PC-3 (cell line): ENCODE results near the gene HS3ST2.

Source experiments
- CTCF ChIP-seq: fragments of 300-600 bp; sonication (generic); conservative IDR thresholded peaks from 2 replicates; pipeline ENCODE4 v1.5.1; 2017; ENCODE audit warnings: antibody characterized with exemption, low read depth, mild to moderate bottlenecking, low read length
- EZH2 ChIP-seq: fragments of 300-600 bp; sonication (generic); IDR thresholded peaks from one replicate; pipeline ENCODE4 v1.6.1; 2017; ENCODE audit warnings: antibody characterized with exemption, mild to moderate bottlenecking, low read length; ENCODE audit not compliant: unreplicated experiment
- EZH2phosphoT487 ChIP-seq: fragments of 300-600 bp; sonication (generic); IDR thresholded peaks from 2 replicates; pipeline ENCODE4 v1.6.1; 2018; ENCODE audit warnings: mild to moderate bottlenecking, antibody characterized with exemption, low read length, borderline replicate concordance

- TF ChIP-seq CTCF (no peak), EZH2 (no peak), EZH2phosphoT487 (no peak)
Measured at GRCh38 chr16:22784690-22785214, 29.2 kb upstream of the HS3ST2 start.
